SK-N-MC (cell line): Measurements from ENCODE around the gene PROK2.

ENCODE experiments used
- EZH2 ChIP-seq: fragments of 200-600 bp; sonication (generic); IDR thresholded peaks from one replicate; pipeline ENCODE4 v1.6.1; 2017; ENCODE audit warnings: antibody characterized with exemption
- FOXP2 ChIP-seq: optimal IDR thresholded peaks from 2 replicates; pipeline ENCODE3; 2011; ENCODE audit warnings: mild to moderate bottlenecking, moderate library complexity; ENCODE audit not compliant: insufficient read depth; ENCODE audit errors: extremely low read length, control extremely low read depth
- POLR2AphosphoS5 ChIP-seq: IDR thresholded peaks from 2 replicates; pipeline ENCODE4 v1.6.1; 2012; ENCODE audit warnings: mild to moderate bottlenecking, low read depth, low read length, borderline replicate concordance

- TF ChIP-seq EZH2 = no peak
- no peak for TF ChIP-seq POLR2AphosphoS5
- no peak for TF ChIP-seq FOXP2
These were observed 30.2 kb downstream of the PROK2 start for GRCh38 chr3:71754610-71755253.
